Nephron (organoid): ENCODE data around the gene KDM4B.

Source experiments
- H3K27ac Mint-ChIP-seq, 3 experiments: 2 replicates each; pipeline ENCODE4 v1.8.0; 2020; ENCODE audit warnings: mixed read lengths in 3 of 3, mild to moderate bottlenecking in 2 of 3, moderate library complexity in 1 of 3
- H3K27me3 Mint-ChIP-seq: 2 replicates; pipeline ENCODE4 v1.8.0; 2021; ENCODE audit warnings: low read depth, mild to moderate bottlenecking, moderate library complexity, mixed read lengths
- H3K36me3 Mint-ChIP-seq: 2 replicates; pipeline ENCODE4 v1.8.0; 2020; ENCODE audit warnings: low read depth, mixed read lengths
- H3K4me1 Mint-ChIP-seq: 2 replicates; pipeline ENCODE4 v1.8.0; 2020; ENCODE audit warnings: mixed read lengths
- H3K4me3 Mint-ChIP-seq, 3 experiments: 2 replicates each; pipeline ENCODE4 v1.8.0; 2020; ENCODE audit warnings: mild to moderate bottlenecking in 3 of 3, mixed read lengths in 3 of 3, moderate library complexity in 2 of 3
- H3K9me3 Mint-ChIP-seq: 2 replicates; pipeline ENCODE4 v1.8.0; 2020; ENCODE audit warnings: mixed read lengths
- TF ChIP-seq, protein P1 (sequence below), 3 experiments: fragments of 200-600 bp; sonication (generic); IDR thresholded peaks; one replicate each; pipeline ENCODE4 v1.5.0; 2021; ENCODE audit warnings: antibody characterized with exemption in 3 of 3; ENCODE audit not compliant: unreplicated experiment in 3 of 3

The KDM4B gene

GRCh38 chr19:5032101-5032967, 63.4 kb downstream of the KDM4B start:
- Mint-ChIP-seq H3K27ac (no peak overlapping the region), H3K4me3 (no peak overlapping the region), H3K9me3 (no peaks in the 10 kb centered on the region), H3K27me3 (no peaks in the 10 kb centered on the region), H3K4me1 (peaks cover 48% of the 10 kb centered on the region), H3K36me3 (peaks cover 19% of the 10 kb centered on the region)
- TF ChIP-seq, protein P1, sequence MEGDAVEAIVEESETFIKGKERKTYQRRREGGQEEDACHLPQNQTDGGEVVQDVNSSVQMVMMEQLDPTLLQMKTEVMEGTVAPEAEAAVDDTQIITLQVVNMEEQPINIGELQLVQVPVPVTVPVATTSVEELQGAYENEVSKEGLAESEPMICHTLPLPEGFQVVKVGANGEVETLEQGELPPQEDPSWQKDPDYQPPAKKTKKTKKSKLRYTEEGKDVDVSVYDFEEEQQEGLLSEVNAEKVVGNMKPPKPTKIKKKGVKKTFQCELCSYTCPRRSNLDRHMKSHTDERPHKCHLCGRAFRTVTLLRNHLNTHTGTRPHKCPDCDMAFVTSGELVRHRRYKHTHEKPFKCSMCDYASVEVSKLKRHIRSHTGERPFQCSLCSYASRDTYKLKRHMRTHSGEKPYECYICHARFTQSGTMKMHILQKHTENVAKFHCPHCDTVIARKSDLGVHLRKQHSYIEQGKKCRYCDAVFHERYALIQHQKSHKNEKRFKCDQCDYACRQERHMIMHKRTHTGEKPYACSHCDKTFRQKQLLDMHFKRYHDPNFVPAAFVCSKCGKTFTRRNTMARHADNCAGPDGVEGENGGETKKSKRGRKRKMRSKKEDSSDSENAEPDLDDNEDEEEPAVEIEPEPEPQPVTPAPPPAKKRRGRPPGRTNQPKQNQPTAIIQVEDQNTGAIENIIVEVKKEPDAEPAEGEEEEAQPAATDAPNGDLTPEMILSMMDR (IDR thresholded peaks at IDR 0.05; ENCODE audit: unreplicated experiment in 3 of 3) = no peak

DNA sequence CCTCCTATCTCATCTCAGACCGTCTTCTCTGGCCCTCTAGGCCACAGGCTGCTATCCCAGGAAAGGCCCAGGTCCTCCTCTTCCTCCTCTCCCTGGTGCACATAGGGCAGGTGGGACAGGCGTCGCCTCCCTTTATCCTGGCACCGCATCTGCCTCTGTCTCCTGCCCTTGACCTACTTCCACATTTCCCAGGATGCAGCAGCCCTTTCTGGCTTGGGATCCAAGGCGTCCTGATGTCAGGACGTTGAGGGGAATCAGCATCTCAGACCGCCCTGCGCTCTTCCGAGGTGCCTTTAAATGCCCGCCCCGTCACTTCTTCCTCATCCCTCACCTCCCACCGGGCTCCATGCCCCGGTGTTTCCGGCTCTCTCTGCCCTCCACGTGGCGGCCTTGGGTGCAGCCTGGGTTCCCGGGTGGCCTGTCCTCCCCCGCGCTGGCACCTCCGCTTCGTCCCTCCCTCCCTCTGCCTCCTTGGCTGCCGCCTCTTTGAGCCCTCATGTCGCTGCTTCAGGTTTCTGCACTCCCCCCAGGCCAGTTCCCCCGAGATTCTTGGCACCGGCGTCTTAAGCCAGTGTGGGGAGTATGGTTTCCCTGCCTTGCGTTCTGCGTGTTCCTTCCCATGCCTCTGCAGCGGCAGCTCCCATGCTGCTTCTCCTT, 66.3 kb downstream of the KDM4B start:
- H3K9me3 Mint-ChIP-seq = no peaks in the 10 kb centered on the region
- peaks cover 43% of the 10 kb centered on the region for H3K4me1 Mint-ChIP-seq
- peaks cover 12% of the 10 kb centered on the region for H3K36me3 Mint-ChIP-seq

GRCh38 chr19:5035793-5036697, 67.1 kb downstream of the KDM4B start:
- H3K27ac Mint-ChIP-seq = peak overlapping the region in 2 of 3 experiments; percentile 39 to 88
- H3K36me3 Mint-ChIP-seq = peaks cover 15% of the 10 kb centered on the region
- no peaks in the 10 kb centered on the region for H3K27me3 Mint-ChIP-seq
- peaks cover 41% of the 10 kb centered on the region for H3K4me1 Mint-ChIP-seq
- TF ChIP-seq, protein P1 (IDR thresholded peaks at IDR 0.05; ENCODE audit: unreplicated experiment in 3 of 3) = no peak
- no peaks in the 10 kb centered on the region for H3K9me3 Mint-ChIP-seq
- H3K4me3 Mint-ChIP-seq = no peak overlapping the region

More for the DNA sequence above, 66.3 kb downstream of the KDM4B start:
- Mint-ChIP-seq H3K27ac (peak overlapping the region in 2 of 3 experiments; percentile 39 to 45), H3K27me3 (no peaks in the 10 kb centered on the region), H3K4me3 (no peak overlapping the region)
- TF ChIP-seq, protein P1 (IDR thresholded peaks at IDR 0.05; ENCODE audit: unreplicated experiment in 3 of 3) = no peak

DNA sequence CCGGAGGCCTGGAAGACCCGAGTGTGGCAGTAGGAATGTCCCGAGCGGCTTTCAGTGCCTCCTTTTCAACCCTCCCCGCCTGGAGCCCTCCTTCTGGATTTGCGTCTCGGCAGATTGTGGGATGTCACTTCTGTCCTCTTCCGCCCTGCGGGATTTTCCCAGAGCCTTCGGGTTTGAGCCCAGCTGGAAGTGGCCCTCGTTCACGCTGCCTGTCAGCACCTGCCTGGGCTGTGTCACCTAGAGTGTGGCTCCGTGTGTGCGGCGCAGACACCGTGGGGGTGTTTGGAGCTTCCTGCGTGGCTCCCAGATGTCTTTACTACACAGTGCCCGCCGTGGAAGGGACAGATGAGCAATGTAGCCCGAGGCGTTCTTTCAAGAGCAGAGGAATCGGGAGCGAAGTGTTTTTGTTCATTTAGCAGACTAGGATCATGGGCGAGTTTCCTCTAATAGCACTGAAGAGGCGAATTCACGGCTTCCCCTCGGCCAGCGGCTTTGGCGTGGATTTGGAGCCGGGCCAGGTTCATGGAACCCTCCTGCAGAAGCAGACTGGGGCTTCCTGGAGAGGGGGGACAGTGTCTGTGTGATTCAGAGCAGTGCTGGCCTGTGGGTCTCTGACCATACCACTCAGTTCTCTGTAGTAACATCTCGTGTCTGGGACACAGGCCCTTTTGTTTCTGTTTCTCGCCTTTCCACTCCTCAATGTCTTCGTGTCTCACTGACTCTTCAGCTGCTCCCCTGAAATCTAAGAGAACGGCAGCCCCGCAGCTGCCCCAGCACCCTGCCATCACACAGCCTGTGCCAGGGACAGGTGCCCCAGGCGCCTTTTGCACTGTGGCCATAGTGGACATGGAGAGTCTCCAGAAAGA, 68.0 kb downstream of the KDM4B start:
- TF ChIP-seq, protein P1 (IDR thresholded peaks at IDR 0.05; ENCODE audit: unreplicated experiment in 3 of 3) = no peak
- H3K9me3 Mint-ChIP-seq = no peaks in the 10 kb centered on the region
- peak overlapping the region; percentile 72 to 97 (median 88) for H3K27ac Mint-ChIP-seq
- H3K27me3 Mint-ChIP-seq = no peaks in the 10 kb centered on the region
- peak overlapping the region in 2 of 3 experiments; percentile 24 to 55 for H3K4me3 Mint-ChIP-seq
- H3K36me3 Mint-ChIP-seq = peaks cover 18% of the 10 kb centered on the region
- H3K4me1 Mint-ChIP-seq = peaks cover 32% of the 10 kb centered on the region

DNA sequence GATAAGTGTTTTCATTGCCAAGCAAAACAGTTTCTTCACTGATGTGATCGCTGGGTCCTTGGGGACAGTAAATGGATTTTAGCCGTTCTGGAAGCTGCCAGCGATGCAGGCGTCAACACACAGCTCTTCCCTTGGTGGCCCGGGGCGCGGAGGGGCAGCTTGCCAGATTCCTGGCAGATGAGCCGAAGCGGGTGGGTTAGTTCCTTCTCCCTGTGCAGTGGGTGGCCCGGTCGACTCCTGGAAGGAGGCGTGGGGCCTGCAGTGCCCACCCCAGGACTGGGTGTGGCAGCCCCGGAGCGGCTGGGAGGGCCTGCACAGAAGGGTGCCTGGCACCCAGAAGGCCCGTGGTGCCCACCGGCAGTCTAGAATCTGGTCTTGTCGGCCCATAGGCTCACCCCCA, 69.0 kb downstream of the KDM4B start:
- Mint-ChIP-seq H3K36me3 (peaks cover 28% of the 10 kb centered on the region), H3K4me3 (no peak overlapping the region), H3K9me3 (no peaks in the 10 kb centered on the region), H3K27ac (peak overlapping the region in 2 of 3 experiments; percentile 88 to 97), H3K4me1 (peaks cover 32% of the 10 kb centered on the region), H3K27me3 (no peaks in the 10 kb centered on the region)
- TF ChIP-seq, protein P1 (IDR thresholded peaks at IDR 0.05; ENCODE audit: unreplicated experiment in 3 of 3) = no peak
